ENCODE data around the gene DOCK7.

- TF ChIP-seq CTCF (conservative IDR thresholded peaks at IDR 0.05; ENCODE audit: low read depth, low read length) (no peak), EZH2phosphoT487 (IDR thresholded peaks at IDR 0.05; ENCODE audit: borderline replicate concordance, low read length) (no peak), EZH2 (IDR thresholded peaks at IDR 0.05; ENCODE audit: low read length, unreplicated experiment) (no peak)
These were observed 211.5 kb downstream of the DOCK7 start for GRCh38 chr1:62476525-62477219.
